ENCODE results near the gene ADAMTS2.
"Not testable (repeated sequence)": the region's sequence is repeated elsewhere in the genome, so short reads cannot be mapped to it uniquely, and the experiment has no call there.

ADAMTS2 gene

DNA sequence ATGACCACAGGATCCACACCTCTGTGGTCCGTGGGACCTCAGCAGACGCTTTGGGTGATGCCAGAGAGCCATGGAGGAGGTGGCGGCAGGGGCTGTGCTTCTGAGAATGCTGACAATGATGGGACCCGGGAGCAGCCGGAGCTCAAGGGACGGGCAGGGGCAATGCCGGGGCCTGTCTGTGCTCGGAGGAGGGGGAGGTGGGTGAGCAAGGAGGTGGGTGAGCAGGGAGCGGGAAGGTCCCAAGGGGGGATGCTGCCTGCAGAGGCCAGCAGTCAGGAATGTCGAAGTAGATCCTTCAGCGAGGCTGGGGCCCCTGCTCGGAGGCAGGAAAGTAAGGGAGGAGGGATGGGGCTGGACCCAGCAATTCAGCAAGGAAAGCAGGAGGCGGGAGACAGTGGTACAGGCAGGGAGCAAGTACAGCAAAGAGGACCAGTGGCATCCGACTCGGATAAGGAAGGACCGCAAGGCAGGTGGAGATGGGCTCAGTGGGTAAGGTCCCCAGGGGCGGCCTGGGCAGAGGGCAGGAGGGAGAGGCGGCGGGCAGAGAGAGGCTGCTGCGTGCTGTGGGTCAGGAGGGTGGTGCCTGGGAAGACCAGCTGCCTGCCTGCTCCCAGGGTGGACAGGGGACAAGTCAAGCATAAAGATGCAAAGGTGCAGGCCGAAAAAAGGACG lies 49.0 kb downstream of the ADAMTS2 start:
- no peak for DNase-seq (ENCODE audit: low read depth in 3 of 3)

DNA sequence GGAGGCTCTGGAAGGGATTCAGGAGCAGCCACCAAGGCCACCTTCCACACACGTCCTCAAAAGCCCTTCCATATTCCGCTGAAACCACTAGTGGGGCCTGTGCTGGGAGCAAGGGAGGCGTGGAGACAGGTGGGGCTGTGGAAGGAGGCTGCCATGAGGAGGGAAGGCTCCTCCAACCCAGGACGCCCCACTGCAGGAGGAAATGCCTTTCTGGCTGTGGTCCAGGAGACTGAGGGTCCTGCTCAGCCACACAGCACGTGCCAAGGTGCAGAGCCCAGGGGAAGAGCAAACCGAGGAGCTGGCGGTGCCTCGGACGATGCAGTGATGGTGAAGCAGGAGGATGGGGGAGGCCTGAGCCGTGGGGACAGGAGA lies 49.5 kb downstream of the ADAMTS2 start:
- DNase-seq (ENCODE audit: low read depth in 3 of 3): no peak

DNA sequence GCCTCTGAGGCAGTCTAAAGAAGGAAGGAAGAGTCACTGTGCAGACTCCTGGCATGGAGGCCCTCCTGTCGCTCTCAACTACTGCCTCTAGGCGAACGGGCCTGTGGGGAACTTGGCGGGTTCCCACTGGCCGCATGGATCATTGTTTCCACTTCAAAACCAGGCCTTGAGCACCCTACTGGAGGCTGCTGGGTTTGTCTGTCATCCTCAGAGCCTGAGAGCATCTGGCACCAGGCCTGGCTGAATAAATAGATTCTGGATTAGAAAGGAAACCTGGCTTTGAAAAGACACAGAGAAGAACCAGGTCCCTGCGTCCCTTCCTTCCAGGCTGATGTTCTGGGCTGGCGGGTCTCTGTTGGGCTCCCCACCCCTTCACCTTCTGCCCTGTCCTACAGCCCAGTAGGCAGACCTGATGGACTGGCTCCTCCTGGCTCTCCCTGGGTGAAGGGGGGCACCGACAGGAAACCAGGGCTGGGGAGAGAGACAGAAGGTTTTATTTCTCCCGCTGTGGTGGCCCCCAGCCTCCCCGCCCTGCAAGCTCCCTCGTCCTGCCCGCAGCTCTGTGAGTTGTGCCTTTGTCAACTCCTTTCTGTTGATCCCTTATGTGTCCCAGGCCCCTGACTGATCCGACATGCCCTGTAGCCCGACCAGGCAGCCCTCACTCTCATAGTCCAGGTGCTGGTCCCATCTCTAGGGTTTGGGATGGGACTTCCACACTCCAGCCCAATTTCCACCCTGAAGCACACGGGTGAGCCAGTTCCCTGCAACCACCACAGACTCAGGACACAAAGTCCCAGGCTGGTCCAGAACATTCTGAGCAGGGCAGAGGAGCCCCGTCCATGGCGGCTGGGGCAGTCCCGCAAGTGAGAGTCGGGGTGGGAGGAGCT lies 50.1 kb downstream of the ADAMTS2 start:
- DNase-seq (ENCODE audit: low read depth in 3 of 3): no peak

DNA sequence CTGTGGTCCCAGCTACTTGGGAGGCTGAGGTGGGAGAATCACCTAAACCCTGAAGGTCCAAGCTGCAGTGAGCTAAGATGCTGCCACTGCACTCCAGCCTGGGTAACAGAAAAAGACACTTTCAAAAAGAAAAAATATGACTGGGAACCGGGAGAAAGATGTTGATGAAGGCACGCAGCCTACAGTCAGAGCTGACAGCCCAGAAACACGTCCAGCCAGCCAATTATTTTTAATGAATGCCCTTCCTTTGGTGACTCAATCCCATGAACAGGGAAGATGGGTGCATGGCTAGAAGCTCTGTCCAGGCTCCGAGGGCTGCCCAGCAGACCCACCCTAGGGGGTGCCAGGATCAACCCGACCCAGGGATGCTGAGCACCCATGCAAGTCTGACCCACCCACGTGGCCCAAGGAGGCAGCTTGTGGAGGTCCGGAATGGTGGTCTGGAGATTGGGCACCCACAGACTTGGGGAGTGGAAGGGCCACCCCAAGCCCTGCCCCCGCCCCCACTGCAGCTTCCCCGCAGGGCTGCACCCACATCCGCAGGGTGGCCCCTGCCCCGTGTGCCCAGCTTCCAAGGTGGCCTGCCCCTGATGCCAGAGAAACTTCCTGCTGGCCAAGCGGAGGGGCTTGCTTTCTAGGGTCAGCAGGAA lies 51.0 kb downstream of the ADAMTS2 start:
- no peak for DNase-seq (ENCODE audit: low read depth in 3 of 3)

DNA sequence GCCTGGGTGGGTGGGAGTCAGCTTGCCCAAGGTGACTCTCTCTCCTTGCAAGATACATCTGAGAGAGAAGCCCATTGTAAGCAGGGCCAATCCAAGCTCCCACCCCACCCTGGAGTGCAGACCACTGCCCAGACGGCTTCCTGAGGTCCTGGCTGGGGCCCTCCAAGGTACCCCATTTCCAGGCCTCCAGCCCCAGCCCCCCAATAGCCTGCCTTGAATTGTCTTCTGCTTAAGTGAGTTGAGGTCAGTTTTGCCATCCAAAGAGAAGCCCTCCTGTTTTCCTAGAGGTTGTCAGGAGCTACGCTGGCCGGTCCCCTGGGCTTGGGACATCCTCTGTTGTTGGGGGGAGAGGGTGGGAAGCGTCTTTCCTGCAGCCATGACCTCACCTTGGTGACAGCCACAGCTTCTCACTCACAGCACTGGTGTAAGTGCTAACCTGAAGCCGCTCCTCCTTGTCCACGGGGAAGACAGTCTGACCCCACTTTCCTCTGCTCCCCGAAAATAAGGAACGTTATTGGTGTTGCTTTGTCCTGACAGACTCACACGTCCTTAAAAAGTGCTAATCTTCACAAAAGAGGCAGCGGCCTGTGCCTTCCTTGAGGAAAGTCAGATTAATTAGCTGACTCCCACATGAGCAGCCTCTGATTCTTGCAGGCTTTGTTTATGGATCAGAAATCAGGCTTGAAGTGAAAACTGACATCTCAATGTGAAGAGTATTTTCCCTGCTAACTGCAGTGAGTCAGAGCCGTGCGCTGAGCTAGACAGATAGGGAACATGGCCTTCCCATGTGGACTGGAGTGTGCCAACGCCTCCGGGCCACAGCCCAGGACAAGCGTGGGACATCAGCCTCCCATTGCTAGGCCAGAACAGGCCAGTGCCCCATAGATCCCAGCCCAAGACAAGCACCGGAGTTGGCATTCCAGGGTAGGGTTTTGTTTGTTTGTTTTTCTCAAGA lies 52.3 kb downstream of the ADAMTS2 start:
- no peak for DNase-seq (ENCODE audit: low read depth in 3 of 3)

DNA sequence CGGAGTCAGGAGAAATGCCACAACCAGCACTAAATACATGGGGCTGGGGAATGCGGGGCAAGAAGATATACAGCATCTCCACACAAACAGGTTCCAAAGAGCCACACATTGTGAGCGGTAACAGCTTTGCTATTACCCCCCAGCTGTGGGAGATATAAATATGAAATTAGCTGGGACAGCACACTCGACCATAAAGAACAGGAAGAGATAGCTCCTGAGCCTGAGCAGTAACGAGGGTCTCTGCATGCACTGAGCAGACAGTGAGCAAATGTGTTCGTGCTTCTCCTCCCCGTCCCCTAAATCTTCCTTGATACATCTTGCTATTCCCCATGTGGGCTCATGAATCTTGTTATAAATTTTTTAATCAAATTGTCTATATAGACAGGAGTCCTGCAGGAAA lies 53.1 kb downstream of the ADAMTS2 start:
- no peak for DNase-seq (ENCODE audit: low read depth in 3 of 3)

DNA sequence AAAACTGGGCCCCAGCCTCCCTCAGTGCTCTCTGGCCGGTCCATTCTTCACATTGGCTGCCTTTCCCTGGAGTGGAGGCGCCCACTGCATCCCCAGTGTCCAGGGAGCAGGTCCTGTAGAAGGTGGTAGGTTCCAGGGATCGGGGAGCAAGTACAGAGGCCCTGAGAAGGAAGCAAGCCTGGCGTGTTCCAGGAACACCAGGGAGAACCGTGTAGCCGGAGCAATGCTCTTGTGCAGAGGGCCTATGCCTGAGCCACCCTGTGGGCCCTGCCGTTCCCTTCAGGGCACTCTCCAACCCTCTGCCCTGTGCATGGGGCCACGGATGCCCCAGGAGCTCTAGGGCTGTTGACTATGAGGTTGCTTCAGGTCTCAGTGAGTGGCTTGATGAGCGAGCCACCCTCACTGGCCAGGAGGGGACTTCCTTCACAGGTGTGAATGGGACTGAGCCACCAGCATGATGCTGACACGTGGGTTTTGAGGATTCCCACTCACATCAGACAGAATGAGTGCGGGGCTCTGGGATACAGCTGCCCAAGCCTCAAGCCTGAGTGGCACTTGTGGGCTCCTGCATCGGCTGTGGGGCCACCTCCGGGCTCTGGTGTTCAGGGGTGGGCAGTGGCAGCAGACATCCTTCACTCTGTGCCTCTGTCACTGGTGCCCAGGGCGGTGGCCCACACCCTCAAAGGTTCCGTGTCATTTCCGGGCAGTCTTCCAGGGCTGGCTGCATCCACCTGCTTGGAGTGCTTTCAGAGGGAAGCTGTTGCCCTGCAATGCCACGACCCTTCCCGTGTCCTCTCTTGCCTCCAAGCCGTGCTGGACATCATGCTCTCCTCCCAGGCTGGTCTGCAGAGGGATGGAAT lies 54.4 kb downstream of the ADAMTS2 start:
- DNase-seq (ENCODE audit: low read depth in 3 of 3): no peak

DNA sequence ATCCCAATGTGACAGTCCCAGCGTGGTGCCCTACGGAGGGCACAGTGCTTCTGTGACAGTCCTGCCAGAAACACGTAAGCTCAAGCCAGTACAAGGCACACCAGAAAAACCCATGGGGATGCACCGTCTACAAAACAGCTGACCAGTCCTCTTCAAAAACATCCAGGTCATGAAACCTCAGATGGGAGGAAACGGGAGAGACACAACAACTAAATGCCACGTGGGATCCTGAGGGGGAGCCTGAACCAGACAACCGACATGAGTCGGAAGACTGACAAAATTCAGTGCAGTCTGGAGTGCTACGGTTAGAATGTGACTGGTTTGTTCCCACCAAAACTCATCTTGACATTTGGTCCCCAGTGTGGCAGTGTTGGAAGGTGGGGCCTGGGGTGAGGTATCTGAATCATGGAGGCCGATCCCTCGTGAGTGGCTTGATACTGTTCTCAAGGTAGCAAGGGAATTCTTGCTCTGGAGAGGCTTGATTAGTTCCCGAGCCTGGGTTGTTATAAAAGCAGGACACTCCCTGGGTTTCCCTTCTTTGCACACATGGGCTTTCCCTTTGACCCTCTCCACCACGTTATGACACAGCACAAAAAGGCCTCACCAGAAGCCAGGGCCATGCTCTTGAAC lies 55.4 kb downstream of the ADAMTS2 start:
- DNase-seq (ENCODE audit: low read depth in 3 of 3): no peak

DNA sequence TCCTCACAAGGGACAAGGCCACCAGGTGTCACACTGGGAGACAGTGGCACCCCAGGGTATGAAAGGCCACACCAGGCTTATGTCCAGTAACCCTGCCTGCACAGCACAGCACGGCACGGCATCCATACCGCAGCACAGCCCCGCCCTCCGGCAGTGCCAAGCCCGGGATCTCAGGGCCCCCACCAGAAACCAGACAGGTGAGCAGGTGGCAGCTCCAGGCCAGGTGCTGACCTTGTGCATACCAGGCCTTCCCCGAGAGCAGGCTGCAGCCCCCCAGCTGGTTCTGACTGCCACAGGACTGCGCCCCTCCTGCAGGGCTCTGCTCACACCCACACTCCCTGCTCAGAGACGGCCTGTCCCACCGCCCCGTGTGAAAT lies 56.5 kb downstream of the ADAMTS2 start:
- DNase-seq (ENCODE audit: low read depth in 3 of 3): no peak

DNA sequence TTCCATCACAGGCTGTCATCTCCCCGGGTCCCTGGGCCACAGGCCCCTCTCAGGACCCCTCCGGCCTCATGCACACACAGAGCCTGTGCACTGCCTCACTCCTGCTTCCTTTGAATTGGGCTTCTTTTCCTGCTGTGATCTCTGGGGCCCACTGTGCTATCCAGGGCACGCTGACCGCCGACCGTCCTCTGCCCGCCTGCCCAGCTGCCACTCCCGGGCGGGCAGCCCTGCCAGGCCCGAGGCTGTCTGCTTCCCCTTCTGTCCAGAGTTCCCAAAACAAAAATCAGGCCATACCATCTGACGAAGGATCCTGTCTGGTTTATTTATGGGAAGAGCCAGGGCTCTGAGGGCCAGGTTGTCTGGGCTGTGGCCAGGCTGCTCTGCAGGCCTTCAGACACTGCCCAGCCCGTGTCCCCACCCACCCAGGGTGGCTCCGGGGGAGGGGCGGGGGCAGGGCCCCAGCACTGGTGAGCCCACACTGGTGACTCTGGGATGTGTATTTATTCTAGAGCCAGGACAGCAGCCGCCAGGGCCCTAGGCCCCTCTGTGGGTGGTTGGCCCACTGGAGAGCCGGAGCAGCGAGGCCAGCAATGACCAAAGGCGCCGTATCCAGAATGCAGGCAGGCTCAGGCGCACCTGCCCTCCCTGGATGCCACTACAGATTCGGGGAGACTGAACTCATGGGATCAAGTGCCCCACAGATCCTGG lies 57.0 kb downstream of the ADAMTS2 start:
- no peak for DNase-seq (ENCODE audit: low read depth in 3 of 3)

DNA sequence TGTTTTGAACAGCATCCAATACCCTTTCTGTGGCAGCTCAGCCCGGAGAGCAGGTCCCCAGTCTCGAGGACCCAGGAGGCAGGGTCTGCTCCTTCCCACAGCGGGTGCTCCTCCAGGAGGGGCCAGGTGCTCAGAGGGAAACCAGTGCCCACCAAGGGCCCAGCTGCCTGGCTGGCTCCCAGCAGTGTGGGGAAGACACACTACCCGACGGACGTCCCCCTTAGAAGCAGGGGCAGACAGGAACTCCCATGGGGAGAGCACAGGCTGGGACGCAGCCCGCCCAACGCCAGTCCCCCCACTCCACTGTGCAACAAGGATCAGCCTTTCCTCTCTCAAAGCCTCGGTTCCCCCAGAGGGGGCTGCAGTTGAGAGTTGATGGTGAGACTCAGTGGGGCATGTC lies 57.6 kb downstream of the ADAMTS2 start:
- DNase-seq (ENCODE audit: low read depth in 3 of 3): no peak

DNA sequence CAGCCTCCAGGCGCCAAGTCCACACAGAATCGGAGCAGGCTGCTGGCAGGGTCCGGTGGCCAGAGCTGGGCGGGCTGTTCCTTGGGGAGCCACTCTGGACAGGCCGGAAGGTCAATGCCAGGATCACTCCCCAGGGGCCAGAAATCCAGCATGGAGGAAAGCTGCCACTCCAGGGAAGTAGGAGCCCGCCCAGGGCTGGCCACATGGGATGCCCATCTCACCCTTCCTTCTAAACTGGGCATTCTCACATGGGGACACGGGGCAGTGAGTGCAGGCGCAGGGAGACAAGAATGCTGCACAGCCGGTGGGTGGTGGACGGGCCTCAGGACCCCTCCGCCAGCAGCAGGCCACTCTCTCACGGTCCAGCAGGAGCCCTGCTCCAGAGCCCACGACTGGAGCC lies 58.2 kb downstream of the ADAMTS2 start:
- DNase-seq (ENCODE audit: low read depth in 3 of 3): no peak

DNA sequence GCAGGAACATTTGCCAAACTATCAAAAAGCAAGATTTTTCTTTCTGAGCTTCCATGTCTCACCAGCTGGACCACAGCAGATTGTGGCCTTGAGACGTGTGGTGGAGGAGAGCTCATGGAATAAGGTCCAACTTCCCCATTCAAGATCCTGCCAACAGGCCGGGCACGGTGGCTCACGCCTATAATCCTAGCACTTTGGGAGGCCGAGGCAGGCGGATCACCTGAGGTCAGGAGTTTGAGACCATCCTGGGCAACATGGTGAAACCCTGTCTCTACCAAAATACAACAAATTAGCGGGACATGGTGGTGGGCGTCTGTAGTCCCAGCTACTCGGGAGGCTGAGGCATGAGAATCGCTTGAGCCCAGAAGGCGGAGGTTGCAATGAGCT lies 59.5 kb downstream of the ADAMTS2 start:
- DNase-seq (ENCODE audit: low read depth in 3 of 3): not testable (repeated sequence)

DNA sequence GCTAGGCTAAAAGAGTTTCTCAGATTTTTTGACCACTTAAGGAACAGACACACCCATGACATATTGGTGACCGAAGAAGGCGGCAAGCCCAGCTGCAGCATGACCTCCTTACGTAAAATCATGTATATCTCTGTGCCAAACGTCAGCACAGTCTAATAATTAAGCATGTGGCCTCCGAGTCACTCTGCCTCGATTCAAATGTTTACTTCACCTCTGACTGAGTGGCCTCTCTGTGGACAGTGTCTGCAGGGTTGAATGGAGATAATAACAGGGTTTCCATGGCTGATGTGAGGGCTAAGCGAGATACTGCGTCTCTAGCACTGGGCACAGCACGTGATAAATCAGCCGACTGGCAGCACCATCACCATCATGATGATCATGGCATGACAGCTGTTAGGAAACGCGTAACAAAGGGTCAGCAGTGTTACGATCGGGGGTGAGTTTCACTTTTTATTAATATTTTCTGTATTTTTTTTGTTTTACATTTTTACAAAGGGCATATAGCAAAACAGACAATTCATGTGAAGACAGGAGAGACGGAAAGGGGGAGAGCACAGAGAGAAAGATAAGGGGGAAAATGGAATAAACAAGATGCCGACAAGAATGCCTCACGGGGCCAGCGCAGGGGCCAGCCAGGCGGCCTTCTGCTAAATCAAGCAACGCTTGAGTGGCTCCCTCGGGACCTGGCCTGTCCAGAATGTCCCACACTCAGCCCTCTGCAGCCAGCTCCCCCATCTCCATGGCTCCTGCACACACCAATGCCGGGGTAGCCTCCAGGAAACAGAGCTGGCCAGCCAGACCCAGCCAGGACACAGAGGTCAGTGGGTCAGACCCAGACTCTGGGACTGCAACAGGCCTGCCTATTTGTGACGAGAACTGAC lies 60.3 kb downstream of the ADAMTS2 start:
- no peak for DNase-seq (ENCODE audit: low read depth in 3 of 3)

DNA sequence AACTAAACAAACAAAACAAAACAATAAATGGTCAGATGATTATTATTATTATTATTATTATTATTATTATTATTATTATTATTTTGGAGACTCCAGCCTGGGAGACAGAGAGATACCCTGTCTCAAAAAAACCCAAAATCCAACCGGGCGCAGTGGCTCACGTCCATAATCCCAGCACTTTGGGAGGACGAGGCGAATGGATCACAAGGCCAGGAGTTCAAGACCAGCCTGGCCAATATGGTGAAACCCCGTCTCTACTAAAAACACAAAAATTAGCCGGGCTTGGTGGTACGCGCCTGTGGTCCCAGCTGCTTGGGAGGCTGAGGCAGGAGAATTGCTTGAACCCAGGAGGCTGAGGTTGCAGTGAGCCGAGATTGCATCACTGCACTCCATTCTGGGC lies 61.4 kb downstream of the ADAMTS2 start:
- not testable (repeated sequence) for DNase-seq (ENCODE audit: low read depth in 3 of 3)

DNA sequence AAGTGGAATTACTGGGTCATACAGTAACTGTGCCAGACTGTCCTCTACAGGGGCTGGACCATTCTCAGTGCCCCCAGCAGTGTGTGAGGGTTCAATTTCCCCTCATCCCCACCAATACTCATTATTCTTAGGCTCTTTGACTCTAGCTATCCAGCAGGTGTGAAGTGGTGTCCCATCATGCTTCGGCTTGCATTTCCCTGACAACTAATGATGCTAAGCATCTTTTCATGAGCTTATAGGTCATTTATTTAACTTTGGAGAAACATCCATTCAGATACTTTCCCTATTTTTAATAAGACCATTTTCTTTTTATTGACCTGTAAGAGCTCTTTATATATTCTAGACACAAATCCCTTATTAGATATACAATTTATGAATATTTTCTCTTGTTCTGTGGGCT lies 63.6 kb downstream of the ADAMTS2 start:
- DNase-seq (ENCODE audit: low read depth in 3 of 3): no peak

DNA sequence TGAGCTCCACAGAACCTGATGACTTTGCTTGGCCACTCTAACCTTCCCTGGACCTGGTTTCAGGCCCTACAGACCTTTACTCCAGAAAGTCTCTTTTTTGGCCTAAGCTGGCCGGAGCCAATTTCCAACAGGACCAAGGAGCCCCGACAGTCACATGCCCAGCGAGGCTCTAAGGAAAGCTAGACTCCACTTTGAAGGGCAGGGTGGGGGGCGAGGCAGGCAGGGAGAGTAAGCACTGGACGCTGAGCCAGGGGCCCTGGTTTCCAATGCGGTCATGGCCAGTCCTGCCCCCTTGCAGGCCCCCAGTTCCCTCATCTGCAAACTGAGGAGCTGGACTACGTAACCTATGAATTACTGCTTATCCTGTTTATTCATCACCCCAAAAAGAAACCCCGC lies 65.2 kb downstream of the ADAMTS2 start:
- no peak for DNase-seq (ENCODE audit: low read depth in 3 of 3)

DNA sequence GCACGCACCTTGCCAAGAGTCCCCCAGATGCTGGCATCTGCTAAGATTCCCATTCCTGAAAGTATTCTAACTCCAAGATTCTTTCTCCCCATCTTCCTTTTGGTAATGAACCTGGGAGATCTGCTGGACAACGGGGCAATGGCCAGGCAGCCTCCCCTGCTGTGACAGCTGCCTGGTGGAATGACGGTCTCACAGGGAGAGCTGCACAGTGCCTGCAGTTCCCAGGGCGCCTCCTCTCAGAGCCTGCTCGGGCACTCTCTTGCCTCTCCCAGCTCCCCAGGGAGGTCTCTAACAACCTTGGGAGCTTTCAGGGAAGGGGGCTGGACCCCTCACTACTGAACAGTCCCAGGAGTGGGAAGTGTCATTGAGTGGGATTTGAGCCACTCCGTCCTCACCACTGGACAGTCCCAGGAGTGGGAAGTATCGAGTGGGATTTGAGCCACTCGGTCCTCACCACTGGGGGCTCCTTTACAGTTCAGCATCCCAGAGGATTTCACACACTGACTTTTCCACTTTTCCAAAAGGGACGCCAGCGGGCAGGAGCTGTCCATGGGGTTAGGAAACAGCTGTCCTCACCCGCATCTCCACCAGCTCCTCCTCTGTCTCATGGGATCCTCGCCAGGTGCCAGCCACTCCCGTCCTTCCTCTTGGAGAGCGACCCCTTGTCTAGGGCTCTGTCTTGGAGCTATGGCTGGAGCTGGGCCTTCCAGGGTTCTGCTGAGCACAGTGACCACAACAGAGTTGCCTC lies 65.7 kb downstream of the ADAMTS2 start:
- no peak for DNase-seq (ENCODE audit: low read depth in 3 of 3)

Measured in stimulated activated CD4-positive, alpha-beta T cell treated with anti-CD3 and anti-CD28 coated beads, TNF-alpha, amount 100 ng/mL, for 48 hours (primary cell).